CD14-positive monocyte (primary cell): ENCODE measurements around the gene KIF16B. TPM values are rescaled to one million over a fixed set of nuclear protein-coding genes. Genes with fewer than 3 reads are reported as not detected.

Source experiments
- DNase-seq, 3 donors: peaks; one replicate each; pipeline ENCODE4 v3.0.0-alpha.2; 2011 to 2022
- H2AFZ ChIP-seq: 2 replicates; pipeline ENCODE4 v1.6.0; 2012; ENCODE audit warnings: mild to moderate bottlenecking, low read depth, low read length, inconsistent platforms; ENCODE audit not compliant: insufficient read depth, poor library complexity, severe bottlenecking
- H3K27ac ChIP-seq, 2 donors: 1 replicate in 1 of 2; 2 replicates in 1 of 2; pipeline ENCODE4 v1.5.1; 2012 to 2013; ENCODE audit warnings: low read length in 2 of 2, control low read depth in 1 of 2, inconsistent platforms in 1 of 2, low read depth in 1 of 2, mild to moderate bottlenecking in 1 of 2
- H3K27me3 ChIP-seq, 2 donors: one replicate each; pipeline versions ENCODE4 v1.6.0 to v1.6.1; 2011 to 2013; ENCODE audit warnings: low read length in 2 of 2; ENCODE audit not compliant: control insufficient read depth in 2 of 2, insufficient read depth in 2 of 2
- H3K36me3 ChIP-seq, 2 donors: replicated peaks in 1 of 2; 1 replicate in 1 of 2; 2 replicates in 1 of 2; pipeline versions ENCODE4 v1.5.1 to v1.6.1; 2012 to 2013; ENCODE audit warnings: low read length in 2 of 2, control low read depth in 1 of 2, inconsistent platforms in 1 of 2, mild to moderate bottlenecking in 1 of 2; ENCODE audit not compliant: insufficient read depth in 2 of 2, control insufficient read depth in 1 of 2
- H3K4me1 ChIP-seq, 2 donors: 1 replicate in 1 of 2; 2 replicates in 1 of 2; pipeline versions ENCODE4 v1.5.1 to v1.6.1; 2012 to 2013; ENCODE audit warnings: low read length in 2 of 2, control low read depth in 1 of 2, inconsistent platforms in 1 of 2, mild to moderate bottlenecking in 1 of 2, moderate library complexity in 1 of 2; ENCODE audit not compliant: insufficient read depth in 2 of 2, control insufficient read depth in 1 of 2
- H3K4me2 ChIP-seq: replicated peaks from 2 replicates; pipeline ENCODE3; 2012; ENCODE audit warnings: low read length, moderate library complexity, mild to moderate bottlenecking; ENCODE audit not compliant: poor library complexity, severe bottlenecking; ENCODE audit errors: extremely low read depth
- H3K4me3 ChIP-seq, 3 experiments: fragments of 200-600 bp in 1 of 3; sonication (generic) in 1 of 3; replicated peaks in 1 of 3; 1 replicate in 2 of 3; 2 replicates in 1 of 3; pipeline ENCODE4 v1.5.1; 2011 to 2013; ENCODE audit warnings: low read length in 3 of 3, mild to moderate bottlenecking in 3 of 3, control low read depth in 2 of 3, low read depth in 2 of 3, inconsistent platforms in 1 of 3, moderate library complexity in 1 of 3
- H3K79me2 ChIP-seq: 2 replicates; pipeline ENCODE4 v1.6.0; 2012; ENCODE audit warnings: mild to moderate bottlenecking, control low read depth, inconsistent platforms, low read length, moderate library complexity; ENCODE audit not compliant: insufficient read depth
- H3K9ac ChIP-seq: 2 replicates; pipeline ENCODE4 v1.6.0; 2017; ENCODE audit warnings: low read length, mild to moderate bottlenecking; ENCODE audit not compliant: insufficient read depth, poor library complexity, severe bottlenecking
- H3K9me3 ChIP-seq, 2 donors: replicated peaks in 1 of 2; 1 replicate in 1 of 2; 2 replicates in 1 of 2; pipeline versions ENCODE4 v1.5.1 to v1.6.1; 2012 to 2013; ENCODE audit warnings: low read length in 2 of 2, control low read depth in 1 of 2; ENCODE audit not compliant: control insufficient read depth in 1 of 2, insufficient read depth in 1 of 2
- H4K20me1 ChIP-seq: 2 replicates; pipeline ENCODE4 v1.6.0; 2012; ENCODE audit warnings: mild to moderate bottlenecking, low read length, control low read depth, moderate library complexity; ENCODE audit not compliant: insufficient read depth
- H3K27ac Mint-ChIP-seq, 7 donors: one replicate each; pipeline ENCODE4 v1.8.0; 2020; ENCODE audit warnings: mild to moderate bottlenecking in 7 of 7, mixed read lengths in 7 of 7, moderate library complexity in 6 of 7, inconsistent platforms in 2 of 7
- H3K27me3 Mint-ChIP-seq, 3 donors: one replicate each; pipeline ENCODE4 v1.8.0; 2021 to 2022; ENCODE audit warnings: low read depth in 3 of 3, mild to moderate bottlenecking in 3 of 3, mixed read lengths in 3 of 3, moderate library complexity in 3 of 3, inconsistent platforms in 1 of 3
- H3K36me3 Mint-ChIP-seq, 2 donors: one replicate each; pipeline ENCODE4 v1.8.0; 2020; ENCODE audit warnings: mixed read lengths in 2 of 2, inconsistent platforms in 1 of 2, mild to moderate bottlenecking in 1 of 2
- H3K4me1 Mint-ChIP-seq: one replicate; pipeline ENCODE4 v1.8.0; 2020; ENCODE audit warnings: mild to moderate bottlenecking, mixed read lengths
- H3K4me3 Mint-ChIP-seq, 2 donors: one replicate each; pipeline ENCODE4 v1.8.0; 2020; ENCODE audit warnings: mild to moderate bottlenecking in 2 of 2, mixed read lengths in 2 of 2, moderate library complexity in 1 of 2
- H3K9me3 Mint-ChIP-seq, 7 donors: one replicate each; pipeline ENCODE4 v1.8.0; 2020 to 2022; ENCODE audit warnings: mixed read lengths in 7 of 7, mild to moderate bottlenecking in 6 of 7, moderate library complexity in 6 of 7, inconsistent platforms in 2 of 7
- CTCF ChIP-seq: fragments of 200-600 bp; IDR thresholded peaks from one replicate; pipeline ENCODE4 v1.8.0; 2022; ENCODE audit warnings: antibody characterized with exemption, mild to moderate bottlenecking
- WGBS: methylation state at CpG from one replicate; pipeline ENCODE4 v1.1.5; 2013; ENCODE audit warnings: missing lambda C conversion rate; ENCODE audit not compliant: insufficient coverage; 5-methylcytosine and 5-hydroxymethylcytosine counted together
- intact Hi-C, 2 donors: fragments of 100-400 bp; cut with micrococcal nuclease; formaldehyde crosslinking; loops; one replicate each; pipeline versions ENCODE4 v1.15.0 to v1.15.1; 2023
- polyA plus RNA-seq, 3 donors: library from polyadenylated mRNA; depleted of rRNA in 1 of 3; unstranded in 2 of 3; stranded (reverse) in 1 of 3; fragments of 300-500 nt in 2 of 3; fragments of >200 nt in 1 of 3; fragmentation: Illumina TruSeq in 2 of 3; gene quantifications; 1 replicate in 2 of 3; 2 replicates in 1 of 3; pipeline ENCODE4 v1.2.3, GENCODE V29; 2012 to 2021

Gene KIF16B
- polyA plus RNA-seq, 3 donors, result 0.89 to 2.9 (median 2.8) TPM

- Histone ChIP-seq H3K4me3 (no peak overlapping the region), H3K9ac (peak overlapping the region; percentile 22), H3K79me2 (no peaks in the 10 kb centered on the region), H2AFZ (no peak overlapping the region), H4K20me1 (no peaks in the 10 kb centered on the region), H3K4me1 (peaks cover 4 to 9% of the 10 kb centered on the region in 2 donors), H3K9me3 (no peaks in the 10 kb centered on the region), H3K36me3 (peaks cover 0 to 4% of the 10 kb centered on the region in 2 donors), H3K4me2 (no peak overlapping the region), H3K27me3 (no peaks in the 10 kb centered on the region), H3K27ac (no peak overlapping the region)
- peak in 1 of 3 donors; percentile 4 for DNase-seq
- intact Hi-C loops, result loop anchor here in 1 of 2 donors (5.0 kb wide), 1 partner anchor 770 kb away; no protein-coding TSS in a partner anchor
- Mint-ChIP-seq H3K4me1 (peaks cover 9% of the 10 kb centered on the region), H3K36me3 (peaks cover 0 to 10% of the 10 kb centered on the region in 2 donors), H3K4me3 (no peak overlapping the region), H3K27me3 (peaks cover 0 to 1% (median 0%) of the 10 kb centered on the region in 3 donors), H3K9me3 (no peaks in the 10 kb centered on the region), H3K27ac (peak overlapping the region in 2 of 7 donors; percentile 47 to 73)
- no peak for TF ChIP-seq CTCF
- WGBS, result 0% methylated on average over 4 of the region's 5 CpGs
These were observed 95.6 kb downstream of the KIF16B start for GRCh38 chr20:16477632-16478031.

GRCh38 chr20:16476032-16476431 is 97.2 kb downstream of the KIF16B start:
- H3K4me3 Mint-ChIP-seq, result no peak overlapping the region
- H3K36me3 Mint-ChIP-seq, result peaks cover 0 to 9% of the 10 kb centered on the region in 2 donors
- Histone ChIP-seq H3K27ac (no peak overlapping the region), H2AFZ (no peak overlapping the region), H3K27me3 (no peaks in the 10 kb centered on the region), H3K4me2 (no peak overlapping the region), H3K36me3 (no peaks in the 10 kb centered on the region), H3K9me3 (no peaks in the 10 kb centered on the region), H3K4me3 (no peak overlapping the region), H3K9ac (no peak overlapping the region), H4K20me1 (no peaks in the 10 kb centered on the region), H3K79me2 (no peaks in the 10 kb centered on the region), H3K4me1 (peaks cover 4 to 9% of the 10 kb centered on the region in 2 donors)
- peaks cover 9% of the 10 kb centered on the region for H3K4me1 Mint-ChIP-seq
- TF ChIP-seq CTCF, result peak; percentile 83
- H3K27ac Mint-ChIP-seq, result no peak overlapping the region
- intact Hi-C loops, result loop anchor here in 1 of 2 donors (5.0 kb wide), 1 partner anchor 769 kb away; no protein-coding TSS in a partner anchor
- no CpG with 5 or more reads among the region's 3 CpGs for WGBS
- H3K27me3 Mint-ChIP-seq, result peaks cover 0 to 1% (median 0%) of the 10 kb centered on the region in 3 donors
- H3K9me3 Mint-ChIP-seq, result no peaks in the 10 kb centered on the region
- peak; percentile 7 to 48 (median 25) for DNase-seq
